Anterior cingulate cortex (tissue), 58 donors: ENCODE data around the gene PUDP.
A peak's percentile ranks its signal among the peaks of the same experiment; 100 is the strongest.
"Not testable (repeated sequence)": the region's sequence is repeated elsewhere in the genome, so short reads cannot be mapped to it uniquely, and the experiment has no call there.

Source experiments
- DNase-seq, 58 donors: peaks; one replicate each; lab custom pipeline; 2025; lab: John Stamatoyannopoulos, UW

PUDP gene

GRCh38 chrX:7110821-7111276 is 37.1 kb downstream of the PUDP start:
- no peak for DNase-seq

- no peak for DNase-seq
Measured at GRCh38 chrX:7109838-7110793, 37.8 kb downstream of the PUDP start.

DNA sequence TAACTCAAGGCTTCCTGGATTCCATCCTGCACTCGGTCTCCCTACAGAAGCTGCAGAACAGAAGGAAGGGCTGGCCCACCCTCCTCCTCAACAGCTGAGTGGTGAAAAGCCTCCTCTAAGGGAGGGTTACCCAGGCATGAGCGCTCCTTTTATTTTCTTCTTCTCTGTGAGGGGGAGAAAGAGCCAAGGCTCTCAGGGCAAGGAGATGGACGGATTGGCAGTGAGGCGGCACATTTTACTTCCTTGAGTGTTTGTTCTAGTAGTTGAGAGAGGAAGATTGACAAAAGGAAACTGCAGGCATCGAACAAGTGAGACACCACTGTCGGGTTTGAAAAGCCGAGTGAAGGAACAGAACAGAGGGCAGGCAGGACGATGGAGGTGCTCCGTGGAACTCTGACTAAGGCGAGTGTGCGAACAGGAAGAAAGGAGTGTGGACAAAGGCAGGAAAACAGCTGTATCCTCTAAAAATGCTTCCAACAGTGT is 38.9 kb downstream of the PUDP start:
- DNase-seq: peak in 12 of 58 donors; percentile 1 to 26 (median 2)

DNA sequence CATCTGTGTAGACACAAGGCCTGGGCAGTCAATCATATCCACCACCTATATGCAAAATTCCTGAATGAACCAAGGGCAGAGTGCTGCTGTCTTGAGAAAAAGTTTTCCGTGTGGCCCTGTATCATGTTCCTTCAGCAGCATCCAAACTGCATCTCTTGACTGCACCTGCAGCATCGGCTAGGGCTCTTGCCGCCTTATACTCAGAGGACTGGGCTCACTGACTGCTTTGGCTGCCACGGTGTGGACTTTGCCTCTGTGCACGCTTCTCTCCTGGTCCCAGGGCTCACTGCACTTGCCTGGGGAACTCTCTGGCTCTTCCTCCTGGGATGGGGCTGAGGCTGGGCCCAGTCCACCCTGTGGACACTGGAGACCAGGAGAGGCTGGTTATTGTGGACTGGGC is 39.9 kb downstream of the PUDP start:
- no peak for DNase-seq

GRCh38 chrX:7106649-7107048 is 41.3 kb downstream of the PUDP start:
- no peak for DNase-seq

DNA sequence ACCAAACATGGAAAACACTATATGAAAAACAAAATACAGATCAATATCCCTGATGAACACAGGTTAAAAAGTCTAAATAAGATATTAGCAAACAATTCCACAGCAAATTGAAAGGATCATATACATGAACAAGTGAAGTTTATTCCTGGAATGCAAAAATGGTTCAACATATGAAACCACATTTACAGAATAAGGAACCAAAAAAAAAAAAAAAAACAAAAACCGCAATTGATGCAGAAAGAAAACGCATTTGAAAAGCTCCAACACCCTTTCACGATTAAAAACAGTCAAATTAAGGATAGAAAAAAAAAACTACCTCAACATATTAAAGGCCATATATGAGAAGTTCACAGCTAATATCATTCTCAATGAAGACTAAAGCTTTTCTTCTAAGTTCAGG is 45.8 kb downstream of the PUDP start:
- no peak for DNase-seq

DNA sequence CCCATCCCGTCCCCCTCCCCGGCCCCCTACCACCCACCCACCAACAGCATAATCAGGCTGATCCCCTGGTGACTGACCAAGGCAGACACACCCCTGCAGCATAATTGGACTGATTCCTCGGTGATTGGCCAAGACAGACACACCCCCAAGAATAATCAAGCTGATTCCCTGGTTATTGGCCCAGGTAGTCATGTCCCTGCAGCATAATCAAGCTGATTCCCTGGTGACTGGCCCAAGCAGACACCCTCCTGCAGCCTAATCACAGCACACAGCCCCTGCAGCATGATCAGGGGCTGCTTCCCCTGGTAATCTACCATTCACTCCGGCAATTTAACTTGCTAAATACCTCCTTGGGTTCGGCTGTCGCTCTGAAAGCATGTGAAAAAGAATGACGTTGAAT is 47.9 kb downstream of the PUDP start:
- no peak for DNase-seq

GRCh38 chrX:7095657-7096056 is 52.3 kb downstream of the PUDP start:
- not testable (repeated sequence) for DNase-seq

GRCh38 chrX:7093305-7093704 is 54.6 kb downstream of the PUDP start:
- no peak for DNase-seq

DNA sequence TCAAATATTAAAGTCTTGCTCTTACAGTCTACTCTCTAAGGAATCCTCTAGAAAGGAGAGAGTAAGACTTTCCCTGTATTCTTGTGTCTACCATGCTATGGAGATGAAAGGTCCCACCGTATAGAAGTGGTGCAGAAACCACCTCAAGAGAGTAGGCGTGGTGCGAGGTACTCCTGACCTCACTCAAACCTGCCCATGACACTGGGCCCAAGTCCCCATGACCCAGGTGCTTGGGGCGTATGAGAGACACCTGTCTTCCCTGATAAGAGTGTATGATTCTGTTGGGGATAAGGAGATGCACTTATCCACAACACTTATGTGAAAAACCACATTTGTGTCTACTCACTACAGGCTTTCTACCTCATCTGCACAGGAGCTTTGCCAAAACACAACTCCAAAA is 55.4 kb downstream of the PUDP start:
- DNase-seq: no peak

GRCh38 chrX:7091923-7092322 is 56.0 kb downstream of the PUDP start:
- no peak for DNase-seq

DNA sequence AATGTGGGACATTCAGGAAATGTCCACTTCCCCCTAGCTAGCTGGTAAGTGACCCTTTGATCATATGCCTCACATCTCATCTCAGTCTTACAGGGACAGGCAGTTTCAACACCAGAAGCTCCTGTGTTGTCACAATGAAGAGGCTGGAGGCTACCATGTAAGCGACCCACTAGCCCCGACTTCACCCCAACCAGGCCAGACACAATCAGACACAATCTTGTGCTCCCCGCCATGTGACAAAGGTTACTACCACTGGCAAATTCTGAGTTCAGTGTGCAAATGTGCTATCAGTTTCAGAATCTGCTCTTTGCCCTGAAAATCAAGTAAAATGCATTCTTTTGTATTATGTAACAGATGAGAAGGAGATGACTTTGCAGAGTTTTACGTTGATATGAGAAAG is 57.3 kb downstream of the PUDP start:
- DNase-seq: no peak

DNA sequence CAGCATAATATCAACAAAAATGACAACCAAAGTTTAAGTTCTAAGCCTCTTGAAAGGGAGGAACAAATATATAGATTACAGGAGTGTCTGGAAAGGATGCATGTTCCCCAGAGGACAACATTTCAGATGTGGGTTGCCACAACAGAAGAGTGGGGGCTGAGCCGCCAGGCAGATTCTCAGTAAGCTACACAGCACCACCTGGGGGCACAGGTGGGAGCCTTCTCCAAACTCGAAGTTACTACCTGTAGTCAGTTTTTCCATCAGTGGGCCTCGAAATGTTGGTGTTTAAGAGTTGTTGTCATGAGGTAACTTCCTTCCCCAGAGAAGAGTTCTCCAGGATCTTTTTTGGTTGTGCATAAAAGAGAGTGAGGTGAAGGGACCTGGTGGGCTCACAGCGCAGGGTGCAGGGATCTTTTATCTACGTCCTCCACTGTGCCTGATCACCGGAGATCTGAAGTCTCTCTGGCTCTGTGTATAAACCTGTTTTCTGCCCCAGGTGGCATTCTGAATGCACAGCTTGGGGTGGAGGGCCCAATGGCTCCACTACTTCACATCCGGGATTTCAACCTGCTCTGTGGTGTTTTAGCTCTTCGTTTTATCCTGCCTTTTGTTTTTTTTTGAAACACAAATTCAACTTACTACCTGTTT is 58.9 kb downstream of the PUDP start:
- DNase-seq: no peak

GRCh38 chrX:7086384-7086783 is 61.6 kb downstream of the PUDP start:
- DNase-seq: no peak

DNA sequence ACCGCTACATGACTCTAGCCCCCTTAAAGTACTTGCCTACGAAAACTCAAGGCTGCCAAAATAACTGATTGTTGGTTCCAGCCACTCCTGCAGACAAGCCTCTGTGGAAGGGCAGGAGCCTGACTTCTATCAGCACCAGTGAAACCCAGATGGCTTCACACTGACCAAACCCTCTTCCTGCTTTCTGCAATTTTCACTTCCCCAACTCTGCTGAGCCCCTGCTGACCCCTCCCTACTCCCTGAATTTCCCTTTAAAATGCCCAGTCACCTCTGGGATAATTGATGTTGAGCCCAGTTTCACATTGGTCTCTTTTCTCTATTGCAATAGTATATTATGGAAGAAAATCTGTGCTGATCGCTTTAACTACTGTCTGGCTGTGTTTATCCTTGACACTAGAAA is 62.1 kb downstream of the PUDP start:
- DNase-seq: no peak

- no peak for DNase-seq
Measured at GRCh38 chrX:7084841-7085240, 63.1 kb downstream of the PUDP start.

DNA sequence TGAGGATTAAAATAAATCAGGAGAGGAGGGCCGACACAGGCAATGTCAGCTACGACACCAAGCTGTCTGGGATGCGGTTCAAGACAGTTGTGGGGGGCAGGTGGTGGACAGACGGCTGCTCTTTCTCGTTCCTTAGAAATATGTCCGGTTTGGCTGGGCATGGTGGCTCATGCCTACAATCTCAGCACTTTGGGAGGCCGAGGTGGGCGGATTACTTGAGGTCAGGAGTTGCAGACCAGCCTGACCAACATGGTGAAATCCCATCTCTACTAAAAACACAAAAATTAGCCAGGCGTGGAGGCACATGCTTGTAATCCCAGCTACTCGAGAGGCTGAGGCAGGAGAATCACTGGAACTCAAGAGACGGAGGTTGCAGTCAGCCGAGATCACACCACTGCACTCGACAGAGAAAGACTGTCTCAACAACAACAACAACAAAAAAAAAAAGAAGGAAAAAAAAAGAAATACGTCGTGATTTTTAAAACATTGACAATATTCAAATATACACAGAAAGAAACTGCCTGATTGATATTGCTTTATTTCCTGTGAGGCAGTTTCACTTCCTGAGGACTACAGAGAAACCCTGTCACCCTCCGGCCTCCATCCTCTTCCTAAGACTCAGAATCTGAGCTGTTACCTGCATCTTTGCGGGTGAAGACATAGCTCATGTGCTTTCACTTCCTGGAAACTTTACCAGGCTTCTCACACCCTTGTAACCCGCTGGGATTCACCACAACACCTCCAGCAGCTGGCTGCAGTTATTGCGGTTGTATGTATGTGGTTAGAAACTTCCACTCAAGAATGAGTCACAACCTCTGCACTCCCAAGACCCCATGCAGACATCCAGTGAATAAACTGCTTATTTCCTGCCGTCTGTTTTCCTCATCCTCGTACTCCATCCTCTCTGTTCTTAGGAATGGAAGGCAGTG is 64.2 kb downstream of the PUDP start:
- DNase-seq: no peak

GRCh38 chrX:7083021-7083420 is 64.9 kb downstream of the PUDP start:
- DNase-seq: no peak

DNA sequence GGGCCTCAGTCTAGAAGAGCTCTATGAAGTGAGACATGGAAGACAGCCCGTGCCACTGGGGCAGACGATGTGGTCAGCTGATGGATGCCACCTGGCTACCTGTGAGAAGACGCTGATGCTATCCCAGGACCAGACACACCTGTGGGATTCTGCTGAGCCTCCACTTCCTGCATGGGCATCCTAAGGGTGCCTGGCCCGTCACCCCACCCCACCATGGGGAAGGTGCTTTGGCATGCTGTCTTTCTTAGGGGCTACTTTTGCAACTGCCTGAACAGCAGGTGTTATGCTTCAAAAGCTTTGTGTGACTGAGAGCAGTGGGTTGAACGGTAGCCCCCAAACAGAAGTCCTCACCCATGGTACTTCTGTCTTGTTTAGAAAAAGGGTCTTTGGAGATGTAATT is 65.4 kb downstream of the PUDP start:
- DNase-seq: no peak
